Heart right ventricle (tissue), 16 donors: ENCODE data around the gene TEDC1. TPM values are rescaled to one million over a fixed set of nuclear protein-coding genes. Genes with fewer than 3 reads are reported as not detected.

Experiments used
- ATAC-seq, 8 donors: fragments of 200-7000 bp; cut with Tn5 transposase; one replicate each; pipeline ENCODE4 v1.9.1; 2020; ENCODE audit warnings: mild to moderate bottlenecking in 8 of 8, moderate library complexity in 8 of 8, moderate number of reproducible peaks in 1 of 8
- DNase-seq, 2 donors: peaks; one replicate each; pipeline ENCODE4 v3.0.0-alpha.2; 2020
- H3K27ac ChIP-seq, 10 donors: fragments of 200-600 bp; sonication (generic) in 2 of 10; one replicate each; pipeline versions ENCODE4 v1.5.0 to v1.8.0; 2020 to 2022; ENCODE audit warnings: mild to moderate bottlenecking in 3 of 10
- H3K27me3 ChIP-seq, 7 donors: fragments of 200-600 bp; one replicate each; pipeline ENCODE4 v1.8.0; 2021 to 2022; ENCODE audit warnings: mild to moderate bottlenecking in 2 of 7
- H3K36me3 ChIP-seq, 9 donors: fragments of 200-600 bp; sonication (generic) in 1 of 9; one replicate each; pipeline versions ENCODE4 v1.5.0 to v1.8.0; 2020 to 2022; ENCODE audit warnings: mild to moderate bottlenecking in 2 of 9
- H3K4me1 ChIP-seq, 9 donors: fragments of 200-600 bp; sonication (generic) in 1 of 9; one replicate each; pipeline versions ENCODE4 v1.5.0 to v1.8.0; 2020 to 2022; ENCODE audit warnings: mild to moderate bottlenecking in 4 of 9
- H3K4me3 ChIP-seq, 10 donors: fragments of 200-600 bp; sonication (generic) in 2 of 10; one replicate each; pipeline versions ENCODE4 v1.5.0 to v1.8.0; 2020 to 2022; ENCODE audit warnings: mild to moderate bottlenecking in 7 of 10, moderate library complexity in 2 of 10
- H3K9me3 ChIP-seq, 11 donors: fragments of 200-600 bp in 10 of 11; sonication (generic) in 2 of 11; one replicate each; pipeline versions ENCODE4 v1.5.0 to v1.8.0; 2013 to 2022; ENCODE audit warnings: mild to moderate bottlenecking in 2 of 11, control low read depth in 1 of 11, moderate library complexity in 1 of 11
- WGBS, 2 donors: extraction: QIAGEN DNeasy Blood & Tissue Kit; methylation state at CpG; one replicate each; pipeline ENCODE4 v1.1.7; 2013; ENCODE audit warnings: inconsistent platforms in 1 of 2; 5-methylcytosine and 5-hydroxymethylcytosine counted together
- intact Hi-C, 10 donors: fragments of 100-400 bp; cut with DNase I; formaldehyde crosslinking; loops; one replicate each; pipeline versions ENCODE4 v1.11.1 to v1.14.2; 2022
- polyA plus RNA-seq, 2 donors: library from polyadenylated mRNA; stranded (reverse); fragments of 200-250 nt; gene quantifications; one replicate each; pipeline ENCODE4 v1.2.3, GENCODE V29; 2013
- total RNA-seq, 10 donors: library from RNA; stranded (reverse); fragmentation: NEBNext Ultra II Directional in 3 of 10; extraction: Animal tissue kit (Norgen Biotek cat#: 25700) in 3 of 10; gene quantifications; one replicate each; pipeline versions ENCODE4 v1.2.1 to v1.2.4, GENCODE V29; 2021 to 2023
- TF ChIP-seq, protein P1 (sequence below), 9 donors: fragments of 200-600 bp; sonication (generic) in 2 of 9; IDR thresholded peaks; one replicate each; pipeline versions ENCODE4 v1.5.0 to v1.8.0; 2021 to 2022; ENCODE audit warnings: antibody characterized with exemption in 9 of 9, mild to moderate bottlenecking in 5 of 9, moderate library complexity in 1 of 9
- donor health status: Arrhythmogenic right ventricular cardiomyopathy.
- donor health status: ischemic (EF 13 %, LVEDD 7.1; RV severe dilation, severe dysfunction).
- donor health status: healthy with polysubstance abuse.
- donor health status: DM: no; HTN: yes; CAD: no.
- donor health status: DM: no; HTN: no; CAD: no.
- donor health status: ischemic (EF 25% LVEDD 6.9; RV normal size, moderate dysfunction).
- donor health status: ischemic (EF 25% LVEDD 5.7; RV mildly dilated, moderate dysfunction).
- donor health status: healthy.
- donor health status: DM: yes; HTN: yes; CAD: no.
- donor health status: Ischemic cardiomyopathy.
- donor health status: ischemic (EF 35%, LVEDD 5.7; RV mildly dilated, moderate dysfunction).
- donor health status: nonischemic (EF 11% LVEDD 7.7; RV severe dilation, severe dysfunction).
- donor health status: DM: yes; HTN: yes; CAD: no.
- donor health status: PGD.
- donor health status: ischemic (EF 29% LVEDD 5.4; RV normal size, mild dysfunction).
- donor health status: nonischemic (EF 23%, LVEDD 6.1; RV moderate dilation, normal function).

The TEDC1 gene
- total and polyA plus RNA-seq, 12 donors = 2.3 to 10.0 (median 4.4) TPM

DNA sequence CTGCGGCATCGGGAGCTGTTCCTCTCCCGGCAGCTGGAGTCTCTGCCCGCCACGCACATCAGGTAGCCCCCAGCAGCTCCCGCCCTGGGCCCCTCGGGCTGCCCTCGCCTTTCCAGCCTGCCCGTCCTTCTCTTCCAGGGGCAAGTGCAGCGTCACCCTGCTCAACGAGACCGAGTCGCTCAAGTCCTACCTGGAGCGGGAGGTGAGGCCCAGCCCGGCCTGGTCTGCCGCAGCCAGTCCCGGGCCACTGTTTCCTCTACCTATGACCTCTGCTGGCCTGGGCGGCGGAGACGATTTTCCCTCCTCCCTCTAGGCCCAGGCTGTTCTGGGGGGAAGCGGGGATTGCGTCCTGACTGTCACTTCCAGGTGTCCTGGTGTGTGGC lies 40.9 kb upstream of the TEDC1 start:
- no peak overlapping the region for H3K4me3 ChIP-seq
- no peaks in the 10 kb centered on the region for H3K9me3 ChIP-seq
- 82 to 89% methylated on average over 22 of the region's 22 CpGs for WGBS, 2 donors
- H3K27ac ChIP-seq = peak overlapping the region in 1 of 10 donors; percentile 22
- H3K36me3 ChIP-seq = peaks cover 0 to 68% (median 17%) of the 10 kb centered on the region in 9 donors
- ATAC-seq = no peak
- H3K27me3 ChIP-seq = no peaks in the 10 kb centered on the region
- intact Hi-C loops = no loop called here
- H3K4me1 ChIP-seq = peaks cover 11 to 34% (median 18%) of the 10 kb centered on the region in 9 donors
- TF ChIP-seq, protein P1, sequence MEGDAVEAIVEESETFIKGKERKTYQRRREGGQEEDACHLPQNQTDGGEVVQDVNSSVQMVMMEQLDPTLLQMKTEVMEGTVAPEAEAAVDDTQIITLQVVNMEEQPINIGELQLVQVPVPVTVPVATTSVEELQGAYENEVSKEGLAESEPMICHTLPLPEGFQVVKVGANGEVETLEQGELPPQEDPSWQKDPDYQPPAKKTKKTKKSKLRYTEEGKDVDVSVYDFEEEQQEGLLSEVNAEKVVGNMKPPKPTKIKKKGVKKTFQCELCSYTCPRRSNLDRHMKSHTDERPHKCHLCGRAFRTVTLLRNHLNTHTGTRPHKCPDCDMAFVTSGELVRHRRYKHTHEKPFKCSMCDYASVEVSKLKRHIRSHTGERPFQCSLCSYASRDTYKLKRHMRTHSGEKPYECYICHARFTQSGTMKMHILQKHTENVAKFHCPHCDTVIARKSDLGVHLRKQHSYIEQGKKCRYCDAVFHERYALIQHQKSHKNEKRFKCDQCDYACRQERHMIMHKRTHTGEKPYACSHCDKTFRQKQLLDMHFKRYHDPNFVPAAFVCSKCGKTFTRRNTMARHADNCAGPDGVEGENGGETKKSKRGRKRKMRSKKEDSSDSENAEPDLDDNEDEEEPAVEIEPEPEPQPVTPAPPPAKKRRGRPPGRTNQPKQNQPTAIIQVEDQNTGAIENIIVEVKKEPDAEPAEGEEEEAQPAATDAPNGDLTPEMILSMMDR (IDR thresholded peaks at IDR 0.05) = no peak
- peak in 1 of 2 donors; percentile 14 for DNase-seq

- TF ChIP-seq, protein P1 (IDR thresholded peaks at IDR 0.05) = no peak
- intact Hi-C loops = no loop called here
- WGBS, 2 donors = 92% methylated on average over 29 of the region's 29 CpGs
- no peak overlapping the region for H3K27ac ChIP-seq
- no peak overlapping the region for H3K4me3 ChIP-seq
- peak in 1 of 2 donors; percentile 9 for DNase-seq
- no peak for ATAC-seq
- peaks cover 0 to 72% (median 18%) of the 10 kb centered on the region in 9 donors for H3K36me3 ChIP-seq
- no peaks in the 10 kb centered on the region for H3K27me3 ChIP-seq
- no peaks in the 10 kb centered on the region for H3K9me3 ChIP-seq
- peaks cover 11 to 34% (median 18%) of the 10 kb centered on the region in 9 donors for H3K4me1 ChIP-seq
Measured at GRCh38 chr14:105450864-105451720, 40.0 kb upstream of the TEDC1 start.

- Histone ChIP-seq H3K36me3 (peaks cover 0 to 84% (median 22%) of the 10 kb centered on the region in 9 donors), H3K4me3 (no peak overlapping the region), H3K27me3 (no peaks in the 10 kb centered on the region), H3K9me3 (no peaks in the 10 kb centered on the region), H3K4me1 (peaks cover 11 to 26% (median 15%) of the 10 kb centered on the region in 9 donors), H3K27ac (no peak overlapping the region)
- TF ChIP-seq, protein P1 (IDR thresholded peaks at IDR 0.05) = no peak
- peak in 1 of 2 donors; percentile 11 for DNase-seq
- ATAC-seq = no peak
- 90 to 91% methylated on average over 14 of the region's 14 CpGs for WGBS, 2 donors
- intact Hi-C loops = no loop called here
Measured at GRCh38 chr14:105452963-105453362, 38.1 kb upstream of the TEDC1 start.

DNA sequence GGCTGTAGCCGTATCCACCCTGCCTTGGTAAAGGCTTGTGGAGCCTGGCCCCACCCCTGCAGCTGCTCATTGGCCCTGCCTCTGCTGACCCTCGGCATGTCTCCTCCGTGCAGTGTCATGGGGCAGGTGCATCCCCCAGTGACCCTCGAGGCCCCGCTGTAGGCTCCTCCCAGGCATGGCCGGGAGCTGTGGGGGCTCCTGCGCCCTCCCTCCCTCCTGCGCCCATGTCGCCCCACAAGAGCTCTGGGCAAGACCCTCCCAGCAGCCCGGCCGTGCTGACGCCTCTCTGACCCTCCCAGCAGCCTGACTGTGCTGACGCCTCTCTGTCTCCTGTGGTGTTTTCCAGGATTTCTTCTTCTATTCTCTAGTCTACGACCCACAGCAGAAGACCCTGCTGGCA lies 37.2 kb upstream of the TEDC1 start:
- ATAC-seq = no peak
- intact Hi-C loops = no loop called here
- DNase-seq = peak in 1 of 2 donors; percentile 18

More for the DNA sequence above, 37.2 kb upstream of the TEDC1 start:
- no peaks in the 10 kb centered on the region for H3K27me3 ChIP-seq
- H3K4me1 ChIP-seq = peaks cover 4 to 17% (median 7%) of the 10 kb centered on the region in 9 donors
- no peak overlapping the region for H3K27ac ChIP-seq
- TF ChIP-seq, protein P1 (IDR thresholded peaks at IDR 0.05) = no peak
- 93% methylated on average over 14 of the region's 14 CpGs for WGBS, 2 donors
- peaks cover 0 to 92% (median 27%) of the 10 kb centered on the region in 9 donors for H3K36me3 ChIP-seq
- no peak overlapping the region for H3K4me3 ChIP-seq
- no peaks in the 10 kb centered on the region for H3K9me3 ChIP-seq
